ENCODE data around the gene INPP5K. TPM values are rescaled to one million over a fixed set of nuclear protein-coding genes. Genes with fewer than 3 reads are reported as not detected.
A peak's percentile ranks its signal among the peaks of the same experiment; 100 is the strongest.

The INPP5K gene
- total RNA-seq, 1 experiment from 2014 or later, result 26.2 TPM

- Histone ChIP-seq H3K27ac (ENCODE audit: low read depth, low read length, poor library complexity, severe bottlenecking) (peak overlapping the region; percentile 63), H3K27me3 (replicated peaks; ENCODE audit: insufficient read depth, low read depth, low read length, poor library complexity) (no peaks in the 10 kb centered on the region), H3K9me3 (ENCODE audit: low read depth, low read length, poor library complexity, severe bottlenecking) (no peaks in the 10 kb centered on the region), H3K36me3 (ENCODE audit: insufficient read depth, low read length, poor library complexity, severe bottlenecking) (peaks cover 34% of the 10 kb centered on the region), H3K4me3 (ENCODE audit: low read depth, low read length, poor library complexity, severe bottlenecking) (peak overlapping the region; percentile 16), H3K4me1 (ENCODE audit: insufficient read depth, low read length, poor library complexity, severe bottlenecking) (peaks cover 14% of the 10 kb centered on the region)
- intact Hi-C loops (cut with micrococcal nuclease; ENCODE audit: unreplicated experiment), result no loop called here
- DNase-seq (ENCODE audit: low spot score), result peak; percentile 48
- TF ChIP-seq EZH2 (IDR thresholded peaks at IDR 0.05; ENCODE audit: borderline replicate concordance, low read depth, low read length, poor library complexity, severe bottlenecking), result no peak
- no peak for TF ChIP-seq CTCF (conservative IDR thresholded peaks at IDR 0.05; ENCODE audit: low read depth, low read length)
- no TSS peak for BruUV-seq (replicated peaks)
- CTCF ChIA-PET, result no interaction called here
- POLR2A ChIA-PET (ENCODE audit: low non-redundant PET), result no interaction called here
Observed at GRCh38 chr17:1470755-1471462, 45.5 kb downstream of the INPP5K start.

- Histone ChIP-seq H3K4me1 (ENCODE audit: insufficient read depth, low read length, poor library complexity, severe bottlenecking) (peaks cover 14% of the 10 kb centered on the region), H3K4me3 (ENCODE audit: low read depth, low read length, poor library complexity, severe bottlenecking) (peak overlapping the region; percentile 16), H3K9me3 (ENCODE audit: low read depth, low read length, poor library complexity, severe bottlenecking) (no peaks in the 10 kb centered on the region), H3K27me3 (replicated peaks; ENCODE audit: insufficient read depth, low read depth, low read length, poor library complexity) (no peaks in the 10 kb centered on the region), H3K36me3 (ENCODE audit: insufficient read depth, low read length, poor library complexity, severe bottlenecking) (peaks cover 30% of the 10 kb centered on the region), H3K27ac (ENCODE audit: low read depth, low read length, poor library complexity, severe bottlenecking) (peak overlapping the region; percentile 63)
- POLR2A ChIA-PET (ENCODE audit: low non-redundant PET), result no interaction called here
- intact Hi-C loops (cut with micrococcal nuclease; ENCODE audit: unreplicated experiment), result no loop called here
- CTCF ChIA-PET, result no interaction called here
- no peak for TF ChIP-seq CTCF (conservative IDR thresholded peaks at IDR 0.05; ENCODE audit: low read depth, low read length)
- TF ChIP-seq EZH2 (IDR thresholded peaks at IDR 0.05; ENCODE audit: borderline replicate concordance, low read depth, low read length, poor library complexity, severe bottlenecking), result no peak
- DNase-seq (ENCODE audit: low spot score), result no peak
- BruUV-seq (replicated peaks), result no TSS peak
Observed at GRCh38 chr17:1470071-1470754, 46.2 kb downstream of the INPP5K start.

- no peaks in the 10 kb centered on the region for H3K27me3 ChIP-seq (replicated peaks; ENCODE audit: insufficient read depth, low read depth, low read length, poor library complexity)
- ChIA-PET POLR2A (ENCODE audit: low non-redundant PET) (no interaction called here), CTCF (no interaction called here)
- H3K4me1 ChIP-seq (ENCODE audit: insufficient read depth, low read length, poor library complexity, severe bottlenecking), result peaks cover 14% of the 10 kb centered on the region
- BruUV-seq (replicated peaks), result no TSS peak
- no peak overlapping the region for H3K4me3 ChIP-seq (ENCODE audit: low read depth, low read length, poor library complexity, severe bottlenecking)
- H3K9me3 ChIP-seq (ENCODE audit: low read depth, low read length, poor library complexity, severe bottlenecking), result no peaks in the 10 kb centered on the region
- no peak overlapping the region for H3K27ac ChIP-seq (ENCODE audit: low read depth, low read length, poor library complexity, severe bottlenecking)
- peak; percentile 64 for DNase-seq (ENCODE audit: low spot score)
- intact Hi-C loops (cut with micrococcal nuclease; ENCODE audit: unreplicated experiment), result no loop called here
- no peak for TF ChIP-seq EZH2 (IDR thresholded peaks at IDR 0.05; ENCODE audit: borderline replicate concordance, low read depth, low read length, poor library complexity, severe bottlenecking)
- TF ChIP-seq CTCF (conservative IDR thresholded peaks at IDR 0.05; ENCODE audit: low read depth, low read length), result no peak
- H3K36me3 ChIP-seq (ENCODE audit: insufficient read depth, low read length, poor library complexity, severe bottlenecking), result peaks cover 26% of the 10 kb centered on the region
Observed at GRCh38 chr17:1469231-1469852, 47.1 kb downstream of the INPP5K start.

All from A673 (cell line).